ENCODE measurements around the gene PELO. TPM values are rescaled to one million over a fixed set of nuclear protein-coding genes. Genes with fewer than 3 reads are reported as not detected.

The PELO gene
- total RNA-seq, 2 donors from 2014 or later = 17.5 to 23.0 TPM

DNA sequence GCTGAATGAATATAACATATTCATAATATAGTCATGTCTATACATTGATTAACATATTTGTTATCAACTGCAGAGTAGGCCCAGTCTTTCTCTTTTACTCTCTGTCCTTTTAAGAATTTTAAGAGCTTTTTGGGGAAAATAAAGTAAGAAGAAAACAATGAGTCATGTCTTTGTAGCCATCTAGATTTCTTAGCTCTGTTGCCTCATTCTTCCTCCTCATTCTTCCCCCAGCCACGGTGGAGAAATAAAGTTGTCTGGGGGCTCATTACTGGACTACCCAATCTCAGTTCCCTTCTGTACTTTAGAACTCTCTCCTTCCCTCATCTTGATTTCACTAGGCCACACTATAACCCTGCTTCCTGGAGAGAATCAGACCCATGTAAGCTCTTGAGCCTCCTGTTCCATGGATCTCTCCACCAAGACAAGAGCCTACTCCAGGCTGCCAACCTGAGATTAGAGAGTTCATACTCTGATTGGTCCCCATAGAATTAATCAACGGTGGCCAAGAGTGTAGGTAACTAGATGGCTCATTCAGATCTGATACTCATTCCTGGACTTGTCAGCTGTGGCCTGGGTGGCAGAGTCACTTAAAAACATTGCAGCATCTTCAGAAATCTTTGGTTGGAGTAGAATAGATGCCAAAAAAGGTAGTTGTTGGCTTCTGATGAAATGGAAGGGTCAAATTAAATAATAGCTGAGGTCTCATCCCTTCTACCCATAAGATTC is 44.2 kb downstream of the PELO start:
- H3K27ac Mint-ChIP-seq = no peak overlapping the region
- DNase-seq (ENCODE audit: low spot score in 2 of 2) (no peak), ATAC-seq (peak in 1 of 2 donors; percentile 51)
- no peaks in the 10 kb centered on the region for H3K36me3 Mint-ChIP-seq
- peaks cover 3 to 4% of the 10 kb centered on the region in 2 donors for H3K9me3 Mint-ChIP-seq

DNA sequence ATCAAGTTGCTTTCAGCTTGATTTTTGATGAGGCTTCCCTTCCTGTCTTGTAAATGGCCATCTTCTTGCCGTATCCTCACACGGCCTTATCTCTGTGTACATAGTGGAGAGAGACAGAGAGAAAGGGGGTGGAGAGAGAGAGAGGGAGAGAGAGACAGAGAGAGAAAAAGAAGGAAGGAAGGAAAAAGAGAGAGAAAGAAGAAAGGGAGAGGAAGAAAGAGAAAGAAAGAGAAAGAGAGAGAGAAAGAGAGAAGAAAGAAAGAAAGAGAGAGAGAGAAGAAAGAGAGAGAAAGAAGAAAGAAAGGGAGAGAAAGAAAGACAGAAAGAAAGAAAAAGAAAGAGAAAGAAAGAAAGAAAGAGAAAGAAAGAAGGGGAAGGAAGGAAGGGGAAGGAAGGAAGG is 46.6 kb downstream of the PELO start:
- ATAC-seq (no peak), DNase-seq (ENCODE audit: low spot score in 2 of 2) (no peak)
- no peaks in the 10 kb centered on the region for H3K36me3 Mint-ChIP-seq
- no peak overlapping the region for H3K27ac Mint-ChIP-seq
- H3K9me3 Mint-ChIP-seq = peaks cover 0 to 3% of the 10 kb centered on the region in 2 donors

DNA sequence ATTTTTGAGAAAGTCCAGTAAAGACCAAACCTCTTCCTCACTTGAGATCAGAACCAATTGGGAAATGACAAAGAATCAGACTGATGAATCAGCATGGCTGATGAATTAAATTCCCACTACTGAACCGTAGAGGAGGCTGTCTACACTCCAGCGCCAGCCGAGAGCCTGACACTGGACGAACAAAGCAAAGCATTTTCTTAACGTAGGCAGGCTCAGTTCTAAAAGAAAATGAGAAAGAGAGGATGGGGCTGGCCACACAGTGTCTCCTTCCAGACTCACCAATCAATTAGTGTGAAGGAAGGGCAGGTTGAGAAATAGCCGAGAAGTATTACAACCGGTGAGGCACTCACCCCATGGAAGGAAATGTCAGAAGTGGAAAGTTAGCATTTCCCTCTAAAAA is 49.4 kb downstream of the PELO start:
- no peak overlapping the region for H3K27ac Mint-ChIP-seq
- DNase-seq (ENCODE audit: low spot score in 2 of 2) = no peak
- H3K9me3 Mint-ChIP-seq = peaks cover 0 to 3% of the 10 kb centered on the region in 2 donors
- no peaks in the 10 kb centered on the region for H3K36me3 Mint-ChIP-seq
- no peak for ATAC-seq

Other genes with a start within 250 kb of the PELO start
- 1 to 10 TPM; 6.0 TPM for gene ITGA1, start within 50 bp of the PELO start, total RNA-seq
- 1 to 10 TPM in 1 of 2 donors, under 1 TPM in 1; 0.77 to 3.1 TPM for gene ITGA2, start 201.4 kb downstream of the PELO start, total RNA-seq

All from activated naive CD4-positive, alpha-beta T cell treated with anti-CD3 and anti-CD28 coated beads, Interleukin-2, amount 50 U/mL, for 72 hours (primary cell).